ENCODE measurements around the gene DTNB.

GRCh38 chr2:25397777-25398176 lies 275.6 kb downstream of the DTNB start:
- TF ChIP-seq EP300 (conservative IDR thresholded peaks at IDR 0.05; ENCODE audit: poor library complexity, severe bottlenecking) (no peak), POLR2AphosphoS5 (IDR thresholded peaks at IDR 0.05) (no peak), EZH2 (IDR thresholded peaks at IDR 0.05; ENCODE audit: borderline replicate concordance, insufficient read depth, low read length, poor library complexity, severe bottlenecking) (no peak), SMC3 (conservative IDR thresholded peaks at IDR 0.05; ENCODE audit: poor library complexity) (no peak)
- TF ChIP-seq, protein P1, sequence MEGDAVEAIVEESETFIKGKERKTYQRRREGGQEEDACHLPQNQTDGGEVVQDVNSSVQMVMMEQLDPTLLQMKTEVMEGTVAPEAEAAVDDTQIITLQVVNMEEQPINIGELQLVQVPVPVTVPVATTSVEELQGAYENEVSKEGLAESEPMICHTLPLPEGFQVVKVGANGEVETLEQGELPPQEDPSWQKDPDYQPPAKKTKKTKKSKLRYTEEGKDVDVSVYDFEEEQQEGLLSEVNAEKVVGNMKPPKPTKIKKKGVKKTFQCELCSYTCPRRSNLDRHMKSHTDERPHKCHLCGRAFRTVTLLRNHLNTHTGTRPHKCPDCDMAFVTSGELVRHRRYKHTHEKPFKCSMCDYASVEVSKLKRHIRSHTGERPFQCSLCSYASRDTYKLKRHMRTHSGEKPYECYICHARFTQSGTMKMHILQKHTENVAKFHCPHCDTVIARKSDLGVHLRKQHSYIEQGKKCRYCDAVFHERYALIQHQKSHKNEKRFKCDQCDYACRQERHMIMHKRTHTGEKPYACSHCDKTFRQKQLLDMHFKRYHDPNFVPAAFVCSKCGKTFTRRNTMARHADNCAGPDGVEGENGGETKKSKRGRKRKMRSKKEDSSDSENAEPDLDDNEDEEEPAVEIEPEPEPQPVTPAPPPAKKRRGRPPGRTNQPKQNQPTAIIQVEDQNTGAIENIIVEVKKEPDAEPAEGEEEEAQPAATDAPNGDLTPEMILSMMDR (IDR thresholded peaks at IDR 0.05; ENCODE audit: poor library complexity, severe bottlenecking): no peak
